ENCODE measurements around the gene RNF114. TPM values are rescaled to one million over a fixed set of nuclear protein-coding genes. Genes with fewer than 3 reads are reported as not detected.
"Not testable (repeated sequence)": the region's sequence is repeated elsewhere in the genome, so short reads cannot be mapped to it uniquely, and the experiment has no call there.

Gene RNF114
- total RNA-seq, 1 donor from 2014 or later = 35.0 TPM

DNA sequence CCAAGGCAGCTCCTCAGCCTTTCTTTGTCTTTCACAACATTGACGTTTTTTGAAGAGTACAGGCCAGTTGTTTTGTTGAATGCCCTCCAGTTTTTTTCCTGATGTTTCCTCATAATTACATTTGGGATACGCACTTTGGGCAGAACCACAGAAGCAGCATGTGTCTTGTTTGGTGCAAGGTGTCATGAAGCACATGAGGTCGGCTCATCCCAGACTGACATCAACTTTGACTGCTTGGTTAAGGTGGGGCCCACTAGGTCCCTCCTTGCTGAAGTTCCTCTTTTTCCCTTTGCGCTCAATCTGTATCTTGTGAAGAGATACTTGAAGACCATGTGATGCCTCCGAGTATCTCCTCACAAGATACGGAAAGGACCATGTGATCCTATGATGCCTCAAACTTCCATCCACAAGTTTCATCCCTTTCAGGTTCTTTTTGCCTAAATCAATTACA, 57.1 kb downstream of the RNF114 start:
- no peak overlapping the region for H3K9ac ChIP-seq (ENCODE audit: low read depth in 1 of 3, low read length in 3 of 3)
- H3K9me3 ChIP-seq (ENCODE audit: control insufficient read depth in 3 of 3, low read length in 3 of 3) = no peaks in the 10 kb centered on the region
- H3K36me3 ChIP-seq (ENCODE audit: control insufficient read depth in 3 of 3, insufficient read depth in 3 of 3, low read length in 3 of 3) = no peaks in the 10 kb centered on the region
- peaks cover 17 to 18% (median 17%) of the 10 kb centered on the region in 3 donors for H3K4me1 ChIP-seq (ENCODE audit: control insufficient read depth in 3 of 3, insufficient read depth in 3 of 3, low read length in 3 of 3)
- H3K4me3 ChIP-seq (ENCODE audit: low read length in 3 of 3) = no peak overlapping the region
- no peak overlapping the region for H3K27ac ChIP-seq (ENCODE audit: low read depth, low read length)
- H3K27me3 ChIP-seq (ENCODE audit: control insufficient read depth in 3 of 3, insufficient read depth in 3 of 3, low read length in 3 of 3) = no peaks in the 10 kb centered on the region

DNA sequence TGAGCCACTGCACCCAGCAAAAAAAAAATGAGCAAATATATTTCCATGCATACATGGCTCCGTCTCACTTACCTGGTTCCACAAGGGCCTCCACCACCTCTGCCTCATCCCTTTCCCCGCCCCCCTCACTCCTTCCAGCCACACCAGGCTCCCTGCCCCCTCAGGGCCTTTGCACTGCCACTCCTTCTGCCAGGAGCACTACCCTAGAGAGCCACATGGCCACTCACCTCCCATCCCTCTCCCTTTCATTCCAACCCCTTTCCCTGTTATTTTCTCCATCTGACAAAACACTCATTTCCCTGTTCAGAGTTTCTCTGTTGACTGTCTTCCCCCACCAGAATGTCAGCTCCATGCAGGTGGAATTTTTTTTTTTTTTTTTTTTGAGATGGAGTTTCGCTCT, 59.4 kb downstream of the RNF114 start:
- Histone ChIP-seq H3K27ac (ENCODE audit: low read depth, low read length) (no peak overlapping the region), H3K4me1 (ENCODE audit: control insufficient read depth in 3 of 3, insufficient read depth in 3 of 3, low read length in 3 of 3) (peaks cover 0 to 2% (median 2%) of the 10 kb centered on the region in 3 donors), H3K9me3 (ENCODE audit: control insufficient read depth in 3 of 3, low read length in 3 of 3) (no peaks in the 10 kb centered on the region), H3K27me3 (ENCODE audit: control insufficient read depth in 3 of 3, insufficient read depth in 3 of 3, low read length in 3 of 3) (no peaks in the 10 kb centered on the region), H3K36me3 (ENCODE audit: control insufficient read depth in 3 of 3, insufficient read depth in 3 of 3, low read length in 3 of 3) (no peaks in the 10 kb centered on the region), H3K9ac (ENCODE audit: low read depth in 1 of 3, low read length in 3 of 3) (no peak overlapping the region), H3K4me3 (ENCODE audit: low read length in 3 of 3) (no peak overlapping the region)

DNA sequence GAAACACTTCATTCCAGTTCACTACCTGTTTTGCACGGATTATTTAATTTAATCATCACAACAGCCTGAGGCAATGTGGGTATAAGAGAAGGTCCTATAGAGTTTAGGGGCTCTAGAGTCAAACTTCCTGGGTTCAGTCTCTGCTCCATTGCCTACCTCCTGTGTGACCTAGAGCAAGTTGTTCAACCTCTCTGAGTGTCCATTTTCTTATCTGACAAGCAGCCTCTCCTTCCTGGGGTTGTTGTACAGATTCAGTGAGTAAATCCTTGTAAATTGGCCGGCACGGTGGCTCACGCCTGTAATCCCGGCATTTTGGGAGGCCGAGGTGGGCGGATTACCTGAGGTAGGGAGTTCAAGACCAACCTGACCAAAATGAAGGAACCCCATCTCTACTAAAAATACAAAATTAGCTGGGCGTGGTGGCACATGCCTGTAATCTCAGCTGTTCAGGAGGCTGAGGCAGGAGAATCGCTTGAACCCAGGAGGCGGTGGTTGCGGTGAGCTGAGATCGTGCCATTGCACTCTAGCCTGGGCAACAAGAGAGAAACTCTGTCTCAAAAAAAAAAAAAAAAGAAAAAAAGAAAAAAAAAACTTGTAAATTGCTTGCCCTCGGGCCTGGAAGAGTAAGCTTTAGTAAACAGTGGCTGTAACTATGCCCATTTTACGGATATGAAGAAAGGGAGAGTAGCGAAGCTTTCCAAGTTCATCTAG, 62.4 kb downstream of the RNF114 start:
- not testable (repeated sequence) for H3K27me3 ChIP-seq (ENCODE audit: control insufficient read depth in 3 of 3, insufficient read depth in 3 of 3, low read length in 3 of 3); H3K9me3 ChIP-seq (ENCODE audit: control insufficient read depth in 3 of 3, low read length in 3 of 3); H3K36me3 ChIP-seq (ENCODE audit: control insufficient read depth in 3 of 3, insufficient read depth in 3 of 3, low read length in 3 of 3); H3K4me3 ChIP-seq (ENCODE audit: low read length in 3 of 3); H3K4me1 ChIP-seq (ENCODE audit: control insufficient read depth in 3 of 3, insufficient read depth in 3 of 3, low read length in 3 of 3); H3K9ac ChIP-seq (ENCODE audit: low read depth in 1 of 3, low read length in 3 of 3); H3K27ac ChIP-seq (ENCODE audit: low read depth, low read length)

DNA sequence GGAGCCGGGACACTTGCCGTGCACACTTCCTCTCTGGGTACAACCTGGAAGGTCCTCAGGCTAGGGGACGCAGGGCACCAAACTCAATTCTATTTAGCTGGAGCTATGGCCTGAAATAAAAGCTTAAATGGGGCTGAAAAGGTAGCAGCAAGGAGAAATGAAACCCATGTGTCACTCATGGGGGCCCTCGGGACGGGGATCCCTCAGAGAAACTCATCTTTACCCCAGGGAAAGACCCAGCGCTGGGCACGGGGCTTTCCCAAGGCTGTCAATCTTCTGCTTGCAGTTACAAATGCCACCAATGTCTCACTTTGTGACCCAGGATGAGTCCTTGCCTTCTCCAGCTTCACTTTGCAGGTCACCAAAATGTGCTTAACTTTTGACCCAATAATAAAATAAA, 63.1 kb downstream of the RNF114 start:
- Histone ChIP-seq H3K27me3 (ENCODE audit: control insufficient read depth in 3 of 3, insufficient read depth in 3 of 3, low read length in 3 of 3) (no peaks in the 10 kb centered on the region), H3K9me3 (ENCODE audit: control insufficient read depth in 3 of 3, low read length in 3 of 3) (no peaks in the 10 kb centered on the region), H3K36me3 (ENCODE audit: control insufficient read depth in 3 of 3, insufficient read depth in 3 of 3, low read length in 3 of 3) (no peaks in the 10 kb centered on the region), H3K9ac (ENCODE audit: low read depth in 1 of 3, low read length in 3 of 3) (no peak overlapping the region), H3K4me3 (ENCODE audit: low read length in 3 of 3) (no peak overlapping the region), H3K27ac (ENCODE audit: low read depth, low read length) (no peak overlapping the region), H3K4me1 (ENCODE audit: control insufficient read depth in 3 of 3, insufficient read depth in 3 of 3, low read length in 3 of 3) (peaks cover 4 to 7% (median 6%) of the 10 kb centered on the region in 3 donors)

DNA sequence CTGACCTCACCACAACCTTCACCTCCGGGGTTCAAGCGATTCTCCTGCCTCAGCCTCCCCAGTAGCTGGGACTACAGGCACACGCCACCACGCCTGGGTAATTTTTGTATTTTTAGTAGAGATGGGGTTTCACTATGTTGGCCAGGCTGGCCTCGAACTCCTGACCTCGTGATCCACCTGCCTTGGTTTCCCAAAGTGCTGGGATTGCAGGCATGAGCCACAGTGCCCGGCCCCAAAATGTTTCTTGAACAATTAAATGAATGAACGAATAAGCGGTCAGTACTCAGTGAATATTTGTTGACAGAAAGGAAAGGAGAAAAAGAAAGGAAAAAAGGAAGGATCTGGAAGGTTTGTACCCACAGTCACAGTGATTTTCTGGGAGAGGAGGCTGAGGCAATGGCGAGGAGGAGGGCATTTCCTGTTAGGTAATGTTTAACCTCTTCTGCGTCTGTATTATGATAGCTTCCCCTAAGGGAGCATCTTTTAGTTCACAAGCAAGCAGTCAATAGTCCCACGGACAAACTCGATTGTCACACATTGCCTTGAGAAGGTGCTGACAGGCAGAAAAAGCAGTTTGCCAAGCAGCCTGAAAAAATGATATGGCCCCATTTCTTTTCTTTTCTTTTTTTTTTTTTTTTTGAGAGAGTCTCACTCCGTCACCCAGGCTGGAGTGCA, 64.5 kb downstream of the RNF114 start:
- not testable (repeated sequence) for H3K27me3 ChIP-seq (ENCODE audit: control insufficient read depth in 3 of 3, insufficient read depth in 3 of 3, low read length in 3 of 3); H3K36me3 ChIP-seq (ENCODE audit: control insufficient read depth in 3 of 3, insufficient read depth in 3 of 3, low read length in 3 of 3)

DNA sequence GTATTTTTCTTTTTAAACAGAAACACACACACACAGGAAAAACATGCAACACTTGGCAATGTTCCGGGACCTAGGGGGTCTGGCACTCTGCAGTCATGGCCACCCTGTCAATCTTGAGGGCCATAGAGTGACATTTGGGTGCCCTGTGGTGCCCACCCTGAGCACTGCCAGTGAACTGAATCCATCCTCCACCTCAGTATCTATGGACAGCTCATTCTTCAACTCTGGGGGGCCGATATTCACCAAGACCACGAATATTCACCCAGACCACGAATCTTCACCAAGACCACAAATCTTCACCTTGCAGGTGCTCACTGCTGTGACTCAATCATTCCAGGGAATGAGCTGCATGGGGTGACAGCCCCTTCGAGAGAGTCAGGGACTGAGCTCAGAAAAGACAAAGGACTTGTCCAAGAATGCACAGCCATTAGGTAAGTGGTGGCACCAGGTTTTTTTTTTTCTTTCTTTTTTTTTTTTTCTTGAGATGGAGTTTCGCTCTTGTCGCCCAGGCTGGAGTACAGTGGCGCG, 65.7 kb downstream of the RNF114 start:
- H3K4me3 ChIP-seq (ENCODE audit: low read length in 3 of 3) = no peak overlapping the region
- no peaks in the 10 kb centered on the region for H3K36me3 ChIP-seq (ENCODE audit: control insufficient read depth in 3 of 3, insufficient read depth in 3 of 3, low read length in 3 of 3)
- H3K27me3 ChIP-seq (ENCODE audit: control insufficient read depth in 3 of 3, insufficient read depth in 3 of 3, low read length in 3 of 3) = no peaks in the 10 kb centered on the region
- peaks cover 4 to 9% (median 6%) of the 10 kb centered on the region in 3 donors for H3K4me1 ChIP-seq (ENCODE audit: control insufficient read depth in 3 of 3, insufficient read depth in 3 of 3, low read length in 3 of 3)
- H3K9me3 ChIP-seq (ENCODE audit: control insufficient read depth in 3 of 3, low read length in 3 of 3) = no peaks in the 10 kb centered on the region
- H3K27ac ChIP-seq (ENCODE audit: low read depth, low read length) = no peak overlapping the region
- H3K9ac ChIP-seq (ENCODE audit: low read depth in 1 of 3, low read length in 3 of 3) = no peak overlapping the region

More for the DNA sequence above, 64.5 kb downstream of the RNF114 start:
- not testable (repeated sequence) for H3K4me1 ChIP-seq (ENCODE audit: control insufficient read depth in 3 of 3, insufficient read depth in 3 of 3, low read length in 3 of 3); H3K27ac ChIP-seq (ENCODE audit: low read depth, low read length); H3K9me3 ChIP-seq (ENCODE audit: control insufficient read depth in 3 of 3, low read length in 3 of 3); H3K4me3 ChIP-seq (ENCODE audit: low read length in 3 of 3); H3K9ac ChIP-seq (ENCODE audit: low read depth in 1 of 3, low read length in 3 of 3)

DNA sequence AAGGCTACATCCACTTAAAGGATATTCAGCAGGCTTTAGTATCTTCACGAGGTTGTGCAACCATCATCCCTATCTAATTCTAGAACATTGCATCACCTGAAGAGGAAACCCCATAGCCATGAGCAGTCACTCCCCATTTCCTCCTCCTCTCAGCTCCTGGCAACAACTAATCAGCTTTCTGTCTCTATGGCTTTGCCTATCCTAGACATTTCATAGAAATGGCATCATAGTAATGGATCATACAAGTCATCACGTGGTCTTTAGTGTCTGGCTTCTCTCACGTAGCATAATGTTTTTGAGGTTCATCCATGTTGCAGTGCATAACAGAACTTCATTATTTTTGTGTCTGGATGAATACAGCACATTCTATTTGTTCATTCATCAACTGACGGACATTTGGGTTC, 67.1 kb downstream of the RNF114 start:
- H3K36me3 ChIP-seq (ENCODE audit: control insufficient read depth in 3 of 3, insufficient read depth in 3 of 3, low read length in 3 of 3) = no peaks in the 10 kb centered on the region
- H3K27me3 ChIP-seq (ENCODE audit: control insufficient read depth in 3 of 3, insufficient read depth in 3 of 3, low read length in 3 of 3) = no peaks in the 10 kb centered on the region
- no peak overlapping the region for H3K27ac ChIP-seq (ENCODE audit: low read depth, low read length)
- H3K4me1 ChIP-seq (ENCODE audit: control insufficient read depth in 3 of 3, insufficient read depth in 3 of 3, low read length in 3 of 3) = peaks cover 4 to 9% (median 6%) of the 10 kb centered on the region in 3 donors
- H3K9me3 ChIP-seq (ENCODE audit: control insufficient read depth in 3 of 3, low read length in 3 of 3) = no peaks in the 10 kb centered on the region
- H3K9ac ChIP-seq (ENCODE audit: low read depth in 1 of 3, low read length in 3 of 3) = no peak overlapping the region
- H3K4me3 ChIP-seq (ENCODE audit: low read length in 3 of 3) = no peak overlapping the region

Small RNAs within 50 kb of the gene (small RNA-seq; reads per million reads assigned to genes)
- gene RF00017 (not detected), gene RF00019 (not detected), gene RNU6-147P (not detected)

Other genes with a start within 250 kb of the RNF114 start
- 14.6 TPM for gene B4GALT5, start 222.5 kb upstream of the RNF114 start, total RNA-seq
- 3.1 TPM for gene SLC9A8, start 123.6 kb upstream of the RNF114 start, total RNA-seq
- gene SPATA2, start 20.9 kb upstream of the RNF114 start, total RNA-seq = 1.0 TPM
- gene SNAI1, start 46.6 kb downstream of the RNF114 start, total RNA-seq = 0.52 TPM
- gene UBE2V1, start 176.8 kb downstream of the RNF114 start, total RNA-seq = 36.5 TPM
- 5.7 TPM for gene PEDS1, start 217.3 kb downstream of the RNF114 start, total RNA-seq

Measured in skeletal muscle tissue (tissue), 5 donors.